Embryonic facial prominence (tissue), 1 donor: ENCODE data around the gene MRPL24.
"Not testable (repeated sequence)": the region's sequence is repeated elsewhere in the genome, so short reads cannot be mapped to it uniquely, and the experiment has no call there.

Source experiments
- DNase-seq: peaks from one replicate; pipeline ENCODE4 v3.0.0-alpha.2; 2016; ENCODE audit errors: extremely low spot score

MRPL24 gene

DNA sequence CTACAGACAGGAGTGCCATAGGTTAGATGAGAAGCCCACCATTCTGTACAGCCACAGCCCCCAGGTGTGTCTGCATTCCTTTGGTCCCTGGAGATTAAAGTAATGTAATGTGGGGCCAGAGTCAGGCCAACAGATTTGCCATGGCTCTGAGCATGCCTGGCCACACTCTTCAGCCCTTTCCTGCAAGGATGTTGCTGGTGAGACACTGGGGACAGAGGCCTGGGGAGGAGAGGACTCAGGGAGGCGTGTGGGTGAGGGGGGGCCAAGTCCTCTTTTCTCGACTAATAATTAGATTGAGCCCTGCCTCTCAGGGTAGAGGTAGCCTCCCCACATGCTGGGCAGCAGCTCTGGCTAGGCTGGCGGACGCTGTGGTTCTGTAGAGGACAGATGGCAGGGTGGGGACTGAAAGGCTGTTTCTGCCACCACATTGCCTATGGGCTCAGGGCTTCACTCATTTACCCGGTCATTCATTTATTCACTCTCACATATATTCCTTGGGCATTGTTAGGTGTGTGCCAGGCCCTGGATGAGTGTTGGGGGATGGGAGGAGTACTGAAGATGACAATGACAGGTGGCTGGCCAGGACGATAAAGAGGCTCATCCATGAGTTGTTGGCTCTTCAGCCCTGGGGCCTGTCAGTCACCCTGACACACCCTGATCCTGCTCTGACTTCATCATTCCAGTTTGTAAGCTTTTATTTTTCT, 19.4 kb upstream of the MRPL24 start:
- DNase-seq, result no peak

- DNase-seq, result not testable (repeated sequence)
These were observed 16.8 kb upstream of the MRPL24 start for GRCh38 chr1:156757572-156758253.

- no peak for DNase-seq
These were observed 15.5 kb upstream of the MRPL24 start for GRCh38 chr1:156756355-156756754.

- DNase-seq, result no peak
These were observed 14.7 kb upstream of the MRPL24 start for GRCh38 chr1:156755527-156755950.

- DNase-seq, result no peak
These were observed 13.3 kb upstream of the MRPL24 start for GRCh38 chr1:156754219-156754618.

GRCh38 chr1:156752843-156753482, 12.1 kb upstream of the MRPL24 start:
- DNase-seq, result no peak

GRCh38 chr1:156751757-156752481, 11.0 kb upstream of the MRPL24 start:
- peak; percentile 92 for DNase-seq

DNA sequence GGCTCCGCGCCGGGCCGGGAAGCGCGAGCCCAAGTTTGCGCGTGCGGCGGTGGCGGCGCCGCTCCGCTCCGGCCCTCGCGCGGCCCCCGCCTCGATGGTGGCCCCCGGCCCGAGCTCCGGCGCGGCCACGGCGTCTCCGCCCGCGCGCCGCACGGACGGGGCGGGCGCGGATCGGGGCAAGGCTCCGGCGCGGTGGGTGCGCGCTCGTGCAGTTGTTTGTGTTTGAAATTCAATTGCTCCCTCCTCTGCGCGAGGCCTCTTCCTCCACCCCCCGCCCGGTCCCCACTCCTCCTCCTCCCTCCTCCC, 10.5 kb upstream of the MRPL24 start, which contains the start of gene HDGF:
Gene HDGF (minus strand): TSS at position 225 of the 306 bp plus-strand sequence. CDS start 246 bp downstream, outside the sequence.
- no peak for DNase-seq

DNA sequence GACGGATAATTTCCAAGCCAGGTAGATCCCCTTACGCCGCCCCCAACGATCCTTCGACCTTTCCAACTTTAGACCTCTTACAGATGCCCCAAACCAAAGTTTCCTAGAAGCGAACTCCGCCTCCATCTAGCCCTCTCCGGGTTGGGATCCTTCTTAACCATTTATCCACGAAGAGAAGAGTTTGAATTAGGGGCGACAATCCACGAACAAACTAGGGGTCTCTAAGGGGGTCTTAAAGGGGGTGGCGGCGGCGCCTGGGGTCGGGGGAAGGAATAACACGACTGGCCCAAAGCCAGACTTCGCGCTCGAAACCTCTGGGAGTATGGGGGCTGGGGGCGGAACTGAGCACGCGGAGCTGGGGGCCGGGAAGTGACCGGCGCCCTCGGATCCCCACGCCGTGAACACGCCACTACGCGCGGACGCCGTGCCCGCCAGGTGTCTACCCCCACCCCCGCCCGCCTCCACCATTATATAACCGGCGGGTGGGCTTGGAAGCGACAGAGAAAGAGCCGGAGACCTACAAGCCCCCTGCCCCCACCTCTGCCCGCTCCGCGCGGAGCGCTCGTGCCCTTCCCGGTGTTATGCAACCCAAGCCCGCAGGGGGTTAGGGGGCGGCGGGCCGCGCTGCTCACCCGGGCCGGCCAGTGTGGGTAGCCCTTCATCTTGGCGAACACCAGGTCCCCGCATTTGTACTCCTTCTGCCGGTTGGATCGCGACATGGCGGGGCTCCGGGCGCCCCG, 10.0 kb upstream of the MRPL24 start:
- DNase-seq, result no peak

- no peak for DNase-seq
These were observed 9.3 kb upstream of the MRPL24 start for GRCh38 chr1:156750191-156750672.

DNA sequence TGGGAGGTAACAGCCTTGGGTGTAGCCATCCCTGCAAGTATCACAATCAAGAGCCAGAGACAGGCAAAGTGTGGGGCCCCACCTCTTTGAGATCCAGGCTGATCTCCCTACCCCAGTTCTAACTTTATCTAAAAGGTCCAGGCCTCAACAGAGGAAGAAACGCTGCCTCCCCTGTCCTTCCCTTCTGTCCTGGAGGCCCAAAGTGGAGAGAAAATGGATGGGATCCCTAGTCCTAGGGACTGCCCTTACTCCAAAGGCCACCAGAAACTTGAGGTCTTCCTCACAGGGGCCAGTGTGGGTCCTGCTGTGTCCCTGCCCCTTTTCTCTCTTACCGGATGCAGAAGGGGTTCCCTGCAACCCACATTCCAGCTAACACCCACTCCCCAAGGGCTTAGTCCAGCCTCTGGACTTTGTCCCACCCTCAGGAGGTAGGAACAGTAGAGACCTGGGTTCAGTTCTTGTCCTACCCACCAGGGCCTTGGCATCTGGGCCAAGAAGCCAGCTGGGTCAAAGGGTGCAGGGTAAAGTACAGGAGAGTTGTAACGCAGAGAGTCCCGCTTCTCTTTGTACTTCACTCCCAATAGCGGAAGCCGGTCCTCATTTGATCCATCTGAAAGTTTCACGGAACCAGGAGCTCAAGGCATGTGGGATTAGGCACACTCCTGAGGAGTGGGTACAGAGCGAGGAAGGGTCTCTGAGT, 8.7 kb upstream of the MRPL24 start:
- DNase-seq, result no peak

- DNase-seq, result no peak
These were observed 8.0 kb upstream of the MRPL24 start for GRCh38 chr1:156748670-156749418.

DNA sequence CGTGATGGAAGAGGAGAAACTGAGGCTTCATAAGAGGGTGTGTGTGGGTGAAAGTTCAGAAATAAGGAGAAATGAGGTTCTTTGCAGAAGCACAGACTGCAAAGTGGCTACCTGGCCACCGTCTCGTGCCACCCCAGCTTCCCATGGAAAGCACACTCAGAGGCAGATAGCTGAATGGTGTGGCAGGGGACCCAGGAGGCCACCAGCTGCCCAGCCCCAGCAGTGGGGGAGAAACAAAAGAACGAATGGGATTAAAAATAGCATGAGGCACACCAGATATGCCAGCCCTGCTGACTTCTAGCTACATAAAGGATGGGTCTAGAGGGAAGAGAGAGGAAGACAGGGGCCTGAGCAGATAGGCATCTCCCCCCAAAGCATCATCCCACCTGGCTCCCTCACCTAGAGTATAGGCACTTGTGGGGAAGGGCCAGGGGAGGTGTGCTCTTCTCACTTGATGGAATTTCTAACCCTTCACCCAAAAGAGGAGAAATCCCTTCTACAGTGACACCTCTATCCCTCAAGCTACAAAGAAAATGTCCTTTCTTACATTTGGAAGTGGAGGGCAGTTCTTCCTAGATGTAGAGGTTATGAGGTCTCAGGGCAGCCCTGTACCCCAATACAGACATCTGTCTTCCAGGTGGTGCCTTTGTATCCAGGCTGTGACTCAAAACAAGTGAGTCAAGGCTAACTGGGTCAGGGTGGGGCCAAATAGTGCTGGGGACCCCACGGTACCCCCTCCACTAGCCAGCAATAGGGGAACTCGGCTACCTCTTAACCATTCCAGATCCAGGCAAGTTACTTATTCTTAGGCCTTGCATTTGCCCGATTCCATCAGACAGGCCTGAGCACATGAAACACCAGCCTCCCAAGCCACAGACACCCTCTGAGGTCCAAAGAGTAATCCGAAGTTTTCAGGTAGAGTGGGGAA, 7.1 kb upstream of the MRPL24 start:
- DNase-seq, result no peak

- DNase-seq, result peak; percentile 80
These were observed 6.1 kb upstream of the MRPL24 start for GRCh38 chr1:156746728-156747631.

GRCh38 chr1:156746406-156746727, 5.5 kb upstream of the MRPL24 start:
- no peak for DNase-seq

GRCh38 chr1:156745881-156746280, 5.0 kb upstream of the MRPL24 start:
- DNase-seq, result no peak

- DNase-seq, result no peak
These were observed 4.0 kb upstream of the MRPL24 start for GRCh38 chr1:156744786-156745419.

- DNase-seq, result no peak
These were observed 3.5 kb upstream of the MRPL24 start for GRCh38 chr1:156744344-156744743.
